Calu3 (cell line): ENCODE measurements around the gene XDH. TPM values are rescaled to one million over a fixed set of nuclear protein-coding genes. Genes with fewer than 3 reads are reported as not detected.

Source experiments
- BruUV-seq: library from RNA; stranded (reverse); fragments of 400-500 nt; replicated peaks from 2 replicates; lab custom pipeline; 2021; lab: Mats Ljungman, UMichigan
- CTCF ChIA-PET: fragments of 300-600 bp; sonication (Branson Sonifier 250); formaldehyde crosslinking; loops from one replicate; lab custom pipeline; 2022; ENCODE audit warnings: antibody characterized with exemption; lab: Charles Lee
- DNase-seq: peaks from one replicate; pipeline ENCODE4 v3.0.0; 2022
- H3K27ac Mint-ChIP-seq: one replicate; pipeline ENCODE4 v1.8.0; 2022; ENCODE audit warnings: mixed read lengths; ENCODE audit not compliant: unreplicated experiment
- H3K27me3 Mint-ChIP-seq: one replicate; pipeline ENCODE4 v1.8.0; 2022; ENCODE audit warnings: mixed read lengths; ENCODE audit not compliant: unreplicated experiment
- H3K36me3 Mint-ChIP-seq: one replicate; pipeline ENCODE4 v1.8.0; 2022; ENCODE audit warnings: mild to moderate bottlenecking, moderate library complexity, mixed read lengths; ENCODE audit not compliant: insufficient read depth, unreplicated experiment
- H3K4me1 Mint-ChIP-seq: one replicate; pipeline ENCODE4 v1.8.0; 2022; ENCODE audit warnings: mild to moderate bottlenecking, low read depth, mixed read lengths; ENCODE audit not compliant: unreplicated experiment
- H3K4me3 Mint-ChIP-seq: one replicate; pipeline ENCODE4 v1.8.0; 2022; ENCODE audit warnings: mild to moderate bottlenecking, low read depth, moderate library complexity, mixed read lengths; ENCODE audit not compliant: unreplicated experiment
- H3K9me3 Mint-ChIP-seq: one replicate; pipeline ENCODE4 v1.8.0; 2022; ENCODE audit warnings: low read depth, mixed read lengths; ENCODE audit not compliant: unreplicated experiment
- intact Hi-C: fragments of 100-400 bp; cut with micrococcal nuclease; formaldehyde crosslinking; loops from one replicate; pipeline ENCODE4 v1.10.0; 2022; ENCODE audit not compliant: unreplicated experiment
- total RNA-seq: library from RNA; stranded (reverse); gene quantifications from 2 replicates; pipeline ENCODE4 v1.2.3, GENCODE V29; 2022
- TF ChIP-seq, protein P1 (sequence below): fragments of 200-600 bp; IDR thresholded peaks from one replicate; pipeline ENCODE4 v1.8.0; 2022; ENCODE audit warnings: antibody characterized with exemption; ENCODE audit not compliant: unreplicated experiment

Gene XDH
- total RNA-seq, 1 experiment from 2014 or later, result 4.2 TPM

DNA sequence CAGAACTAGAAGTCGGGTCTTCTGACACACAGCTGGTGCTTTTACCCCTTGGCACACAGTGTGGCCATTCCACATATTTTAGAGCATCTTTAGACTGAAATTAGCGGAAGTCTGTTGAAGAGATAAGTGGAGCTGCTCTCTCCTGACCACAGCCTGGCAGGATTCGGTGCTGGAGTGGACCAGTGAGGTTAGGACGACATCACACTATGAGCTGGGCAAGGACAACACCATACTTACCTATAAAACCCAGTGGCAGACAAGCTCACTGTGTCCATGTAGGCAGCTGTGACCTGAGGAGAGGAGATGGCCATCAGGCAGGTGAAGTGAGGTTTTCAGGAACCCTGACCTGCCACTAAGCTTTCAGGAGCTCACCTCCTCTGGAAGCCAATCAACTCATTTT lies 70.1 kb downstream of the XDH start:
- H3K4me1 Mint-ChIP-seq, result no peaks in the 10 kb centered on the region
- TF ChIP-seq, protein P1, sequence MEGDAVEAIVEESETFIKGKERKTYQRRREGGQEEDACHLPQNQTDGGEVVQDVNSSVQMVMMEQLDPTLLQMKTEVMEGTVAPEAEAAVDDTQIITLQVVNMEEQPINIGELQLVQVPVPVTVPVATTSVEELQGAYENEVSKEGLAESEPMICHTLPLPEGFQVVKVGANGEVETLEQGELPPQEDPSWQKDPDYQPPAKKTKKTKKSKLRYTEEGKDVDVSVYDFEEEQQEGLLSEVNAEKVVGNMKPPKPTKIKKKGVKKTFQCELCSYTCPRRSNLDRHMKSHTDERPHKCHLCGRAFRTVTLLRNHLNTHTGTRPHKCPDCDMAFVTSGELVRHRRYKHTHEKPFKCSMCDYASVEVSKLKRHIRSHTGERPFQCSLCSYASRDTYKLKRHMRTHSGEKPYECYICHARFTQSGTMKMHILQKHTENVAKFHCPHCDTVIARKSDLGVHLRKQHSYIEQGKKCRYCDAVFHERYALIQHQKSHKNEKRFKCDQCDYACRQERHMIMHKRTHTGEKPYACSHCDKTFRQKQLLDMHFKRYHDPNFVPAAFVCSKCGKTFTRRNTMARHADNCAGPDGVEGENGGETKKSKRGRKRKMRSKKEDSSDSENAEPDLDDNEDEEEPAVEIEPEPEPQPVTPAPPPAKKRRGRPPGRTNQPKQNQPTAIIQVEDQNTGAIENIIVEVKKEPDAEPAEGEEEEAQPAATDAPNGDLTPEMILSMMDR, result no peak
- BruUV-seq, result no TSS peak
- DNase-seq, result no peak
- no peaks in the 10 kb centered on the region for H3K36me3 Mint-ChIP-seq
- no peaks in the 10 kb centered on the region for H3K9me3 Mint-ChIP-seq
- no peak overlapping the region for H3K27ac Mint-ChIP-seq
- no peak overlapping the region for H3K4me3 Mint-ChIP-seq
- intact Hi-C loops, result no loop called here
- CTCF ChIA-PET, result interaction anchor here (0.7 kb wide), 1 partner anchor 309 kb away, joined by 3 read pairs; no protein-coding TSS in a partner anchor
- no peaks in the 10 kb centered on the region for H3K27me3 Mint-ChIP-seq

DNA sequence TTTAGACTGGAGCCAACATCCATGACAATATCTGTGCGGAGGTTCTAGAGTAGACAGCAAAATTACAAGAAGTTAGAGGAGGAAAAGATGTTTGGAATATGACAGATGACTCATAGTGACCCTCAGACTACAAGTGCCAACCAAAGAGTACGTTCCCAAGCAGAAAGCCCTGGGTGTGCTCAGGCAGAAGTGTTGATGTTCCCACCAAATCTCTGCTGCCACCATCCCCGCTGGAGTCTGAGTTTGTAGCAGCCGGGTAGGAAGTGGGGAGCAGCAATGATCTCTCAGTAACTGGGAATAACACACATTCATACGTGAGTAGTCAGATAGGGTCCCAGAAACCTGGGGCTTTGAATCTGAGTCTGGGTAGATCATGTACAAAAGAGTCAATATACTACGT lies 73.2 kb downstream of the XDH start:
- no peak overlapping the region for H3K4me3 Mint-ChIP-seq
- H3K27ac Mint-ChIP-seq, result no peak overlapping the region
- no peak for DNase-seq
- peaks cover 10% of the 10 kb centered on the region for H3K4me1 Mint-ChIP-seq
- CTCF ChIA-PET, result no interaction called here
- intact Hi-C loops, result no loop called here
- H3K36me3 Mint-ChIP-seq, result no peaks in the 10 kb centered on the region
- H3K27me3 Mint-ChIP-seq, result no peaks in the 10 kb centered on the region
- BruUV-seq, result no TSS peak
- H3K9me3 Mint-ChIP-seq, result no peaks in the 10 kb centered on the region
- TF ChIP-seq, protein P1, result no peak

DNA sequence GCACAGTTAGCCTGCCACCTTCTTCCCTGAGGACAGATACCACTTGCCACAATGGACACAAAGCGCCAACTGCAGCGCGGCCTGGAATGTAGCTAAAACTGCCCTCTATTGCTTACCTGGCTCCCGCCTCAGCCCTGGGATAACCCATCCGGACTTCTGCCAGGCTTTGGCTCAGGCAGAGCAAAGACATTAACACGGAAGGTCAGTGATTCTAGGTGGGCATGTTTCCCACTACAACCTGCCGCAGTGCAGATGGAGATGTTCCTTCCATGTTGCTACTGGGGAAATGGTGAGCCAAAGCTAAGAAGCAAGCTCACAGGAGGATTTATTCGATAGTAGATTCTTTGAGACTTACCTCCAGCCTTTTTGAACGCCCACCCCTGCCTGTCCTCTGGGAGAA lies 74.8 kb downstream of the XDH start:
- CTCF ChIA-PET, result interaction anchor here (0.8 kb wide), 1 partner anchor 11 kb away, joined by 5 read pairs; no protein-coding TSS in a partner anchor
- no TSS peak for BruUV-seq
- H3K27me3 Mint-ChIP-seq, result no peaks in the 10 kb centered on the region

DNA sequence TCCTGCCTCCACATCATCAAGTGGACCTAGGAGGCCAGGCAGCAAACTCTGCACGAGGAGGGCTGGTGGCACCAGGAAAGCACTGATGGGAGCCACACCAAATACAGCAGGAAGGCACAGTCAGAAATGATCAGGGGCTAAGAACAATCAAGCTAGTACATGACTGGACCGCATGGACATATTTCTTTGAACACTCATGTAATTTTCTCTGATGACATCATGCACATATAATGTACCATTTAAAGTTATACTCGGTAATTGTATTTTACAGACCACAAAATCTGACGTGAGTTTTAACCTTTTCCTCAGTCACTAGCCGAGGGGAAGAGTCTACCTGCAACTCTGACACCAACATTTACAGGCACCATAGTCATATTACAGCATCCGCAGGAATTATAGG lies 76.7 kb downstream of the XDH start:
- no peaks in the 10 kb centered on the region for H3K9me3 Mint-ChIP-seq
- no peak for DNase-seq
- H3K4me1 Mint-ChIP-seq, result peaks cover 20% of the 10 kb centered on the region
- no peaks in the 10 kb centered on the region for H3K27me3 Mint-ChIP-seq
- BruUV-seq, result no TSS peak
- TF ChIP-seq, protein P1, result no peak
- intact Hi-C loops, result no loop called here
- H3K36me3 Mint-ChIP-seq, result no peaks in the 10 kb centered on the region
- CTCF ChIA-PET, result interaction anchor here (0.8 to 1.2 kb wide), 2 partner anchors 14 to 200 kb away, joined by 3 read pairs; partner anchors contain the start of gene GALNT14
- H3K27ac Mint-ChIP-seq, result no peak overlapping the region
- H3K4me3 Mint-ChIP-seq, result no peak overlapping the region

More for the DNA sequence above, 74.8 kb downstream of the XDH start:
- Mint-ChIP-seq H3K4me3 (no peak overlapping the region), H3K9me3 (no peaks in the 10 kb centered on the region), H3K27ac (no peak overlapping the region), H3K36me3 (no peaks in the 10 kb centered on the region), H3K4me1 (peaks cover 11% of the 10 kb centered on the region)
- TF ChIP-seq, protein P1, result no peak
- intact Hi-C loops, result no loop called here
- no peak for DNase-seq
